Neural progenitor cell (in vitro differentiated cells): ENCODE measurements around the gene CDH23.

Experiments
- EZH2 ChIP-seq: fragments of 200-600 bp; sonication (generic); IDR thresholded peaks from 2 replicates; pipeline ENCODE4 v1.6.1; 2017; ENCODE audit warnings: antibody characterized with exemption, mild to moderate bottlenecking, moderate library complexity
- EZH2phosphoT487 ChIP-seq: fragments of 200-600 bp; sonication (generic); IDR thresholded peaks from 2 replicates; pipeline ENCODE4 v1.6.1; 2017; ENCODE audit warnings: antibody characterized with exemption
- TF ChIP-seq, protein P1 (sequence below): fragments of 200-600 bp; sonication (generic); IDR thresholded peaks from 2 replicates; pipeline ENCODE4 v1.5.1; 2017; ENCODE audit warnings: antibody characterized with exemption, mild to moderate bottlenecking

- TF ChIP-seq, protein P1, sequence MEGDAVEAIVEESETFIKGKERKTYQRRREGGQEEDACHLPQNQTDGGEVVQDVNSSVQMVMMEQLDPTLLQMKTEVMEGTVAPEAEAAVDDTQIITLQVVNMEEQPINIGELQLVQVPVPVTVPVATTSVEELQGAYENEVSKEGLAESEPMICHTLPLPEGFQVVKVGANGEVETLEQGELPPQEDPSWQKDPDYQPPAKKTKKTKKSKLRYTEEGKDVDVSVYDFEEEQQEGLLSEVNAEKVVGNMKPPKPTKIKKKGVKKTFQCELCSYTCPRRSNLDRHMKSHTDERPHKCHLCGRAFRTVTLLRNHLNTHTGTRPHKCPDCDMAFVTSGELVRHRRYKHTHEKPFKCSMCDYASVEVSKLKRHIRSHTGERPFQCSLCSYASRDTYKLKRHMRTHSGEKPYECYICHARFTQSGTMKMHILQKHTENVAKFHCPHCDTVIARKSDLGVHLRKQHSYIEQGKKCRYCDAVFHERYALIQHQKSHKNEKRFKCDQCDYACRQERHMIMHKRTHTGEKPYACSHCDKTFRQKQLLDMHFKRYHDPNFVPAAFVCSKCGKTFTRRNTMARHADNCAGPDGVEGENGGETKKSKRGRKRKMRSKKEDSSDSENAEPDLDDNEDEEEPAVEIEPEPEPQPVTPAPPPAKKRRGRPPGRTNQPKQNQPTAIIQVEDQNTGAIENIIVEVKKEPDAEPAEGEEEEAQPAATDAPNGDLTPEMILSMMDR, result no peak
- no peak for TF ChIP-seq EZH2phosphoT487
- TF ChIP-seq EZH2, result no peak
Observed at GRCh38 chr10:71523756-71524155, 127.0 kb downstream of the CDH23 start.
